ENCODE measurements around the gene QSOX2.

Gene QSOX2

DNA sequence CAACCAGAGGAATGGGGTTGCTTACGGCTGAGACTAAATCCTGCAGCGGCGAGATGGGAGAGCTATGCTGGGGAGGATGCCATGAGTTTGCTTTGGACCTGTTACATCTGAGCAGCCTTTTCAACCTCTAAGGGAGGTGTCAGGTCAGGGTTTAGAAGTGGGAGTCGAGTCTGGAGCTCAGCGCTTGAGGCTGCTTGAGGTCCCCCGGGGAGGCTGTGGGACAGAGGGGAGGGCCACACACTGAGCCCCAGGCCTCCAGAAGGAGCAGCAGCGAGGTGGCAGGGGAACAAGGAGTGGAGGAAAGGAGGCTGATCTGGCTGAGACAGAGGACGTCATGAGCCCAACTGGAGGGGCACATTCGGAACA lies 1.9 kb upstream of the QSOX2 start:
- H3K4me3 Mint-ChIP-seq = peak overlapping the region in 1 of 2 donors; percentile 14
- H3K9me3 Mint-ChIP-seq = no peaks in the 10 kb centered on the region
- H3K4me1 Mint-ChIP-seq (ENCODE audit: low read depth in 2 of 2) = peaks cover 24 to 25% of the 10 kb centered on the region in 2 donors
- ATAC-seq (replicated peaks) (no peak), DNase-seq (no peak)
- H3K27ac Mint-ChIP-seq = no peak overlapping the region
- peaks cover 7% of the 10 kb centered on the region for H3K36me3 Mint-ChIP-seq (ENCODE audit: insufficient read depth)
- H3K27me3 Mint-ChIP-seq = no peaks in the 10 kb centered on the region

DNA sequence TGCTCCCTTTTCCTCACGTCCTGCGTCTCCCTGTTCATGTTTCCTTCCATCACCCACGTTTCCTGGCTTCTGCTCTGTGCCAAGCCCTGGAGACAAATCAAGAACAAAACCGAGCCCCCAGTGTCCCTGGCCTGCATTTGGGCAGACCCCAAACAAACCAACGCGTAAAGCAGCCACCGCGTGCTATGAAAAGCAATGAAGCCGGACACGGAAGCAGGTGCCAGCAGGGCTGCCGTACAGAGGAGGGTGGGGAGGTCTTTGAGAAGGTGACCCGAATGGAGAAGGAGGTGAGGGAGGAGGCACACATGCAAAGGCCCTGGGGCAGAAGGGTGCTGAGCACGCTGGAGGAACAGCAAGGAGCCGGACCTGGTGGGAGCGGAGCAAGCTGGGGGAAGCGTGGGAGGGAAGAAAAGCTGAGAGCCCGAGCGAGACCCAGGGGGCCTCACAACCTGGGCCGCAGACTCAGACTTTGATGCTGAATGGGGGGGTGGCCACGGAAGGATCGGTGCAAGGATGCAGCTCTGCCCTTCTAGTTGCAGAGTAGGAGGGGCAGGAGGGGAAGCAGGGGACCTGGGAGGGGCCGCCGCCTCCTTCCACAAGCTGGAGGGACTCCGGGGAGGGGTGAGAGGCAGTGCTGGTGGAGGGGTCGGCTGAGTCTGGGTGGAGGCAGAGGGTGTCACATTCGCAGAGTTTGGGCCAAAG lies 1.4 kb upstream of the QSOX2 start:
- Mint-ChIP-seq H3K9me3 (no peaks in the 10 kb centered on the region), H3K4me3 (peak overlapping the region in 1 of 2 donors; percentile 21), H3K4me1 (ENCODE audit: low read depth in 2 of 2) (peaks cover 24 to 29% of the 10 kb centered on the region in 2 donors), H3K27me3 (no peaks in the 10 kb centered on the region), H3K27ac (peak overlapping the region in 1 of 2 donors; percentile 22), H3K36me3 (ENCODE audit: insufficient read depth) (peaks cover 7% of the 10 kb centered on the region)
- no peak for DNase-seq
- no peak for ATAC-seq (replicated peaks)

DNA sequence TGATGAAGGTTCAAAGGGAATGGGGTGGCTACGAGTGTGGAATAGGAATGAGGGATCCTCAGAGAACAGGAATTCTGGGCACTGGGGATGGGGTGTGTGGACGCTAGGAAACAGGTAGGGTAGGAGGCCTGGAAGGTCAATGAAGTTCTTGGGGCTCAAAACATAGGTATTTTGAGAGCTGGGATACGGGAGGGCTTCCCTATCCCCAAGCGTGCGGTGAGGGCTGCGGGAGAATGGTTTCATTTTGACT lies 718 bp downstream of the QSOX2 start:
- DNase-seq (no peak), ATAC-seq (replicated peaks) (no peak)
- H3K4me1 Mint-ChIP-seq (ENCODE audit: low read depth in 2 of 2) = peaks cover 24 to 34% of the 10 kb centered on the region in 2 donors
- H3K36me3 Mint-ChIP-seq (ENCODE audit: insufficient read depth) = peaks cover 7% of the 10 kb centered on the region
- no peaks in the 10 kb centered on the region for H3K9me3 Mint-ChIP-seq
- peak overlapping the region; percentile 78 to 81 for H3K27ac Mint-ChIP-seq
- peak overlapping the region; percentile 93 to 98 for H3K4me3 Mint-ChIP-seq
- no peaks in the 10 kb centered on the region for H3K27me3 Mint-ChIP-seq

DNA sequence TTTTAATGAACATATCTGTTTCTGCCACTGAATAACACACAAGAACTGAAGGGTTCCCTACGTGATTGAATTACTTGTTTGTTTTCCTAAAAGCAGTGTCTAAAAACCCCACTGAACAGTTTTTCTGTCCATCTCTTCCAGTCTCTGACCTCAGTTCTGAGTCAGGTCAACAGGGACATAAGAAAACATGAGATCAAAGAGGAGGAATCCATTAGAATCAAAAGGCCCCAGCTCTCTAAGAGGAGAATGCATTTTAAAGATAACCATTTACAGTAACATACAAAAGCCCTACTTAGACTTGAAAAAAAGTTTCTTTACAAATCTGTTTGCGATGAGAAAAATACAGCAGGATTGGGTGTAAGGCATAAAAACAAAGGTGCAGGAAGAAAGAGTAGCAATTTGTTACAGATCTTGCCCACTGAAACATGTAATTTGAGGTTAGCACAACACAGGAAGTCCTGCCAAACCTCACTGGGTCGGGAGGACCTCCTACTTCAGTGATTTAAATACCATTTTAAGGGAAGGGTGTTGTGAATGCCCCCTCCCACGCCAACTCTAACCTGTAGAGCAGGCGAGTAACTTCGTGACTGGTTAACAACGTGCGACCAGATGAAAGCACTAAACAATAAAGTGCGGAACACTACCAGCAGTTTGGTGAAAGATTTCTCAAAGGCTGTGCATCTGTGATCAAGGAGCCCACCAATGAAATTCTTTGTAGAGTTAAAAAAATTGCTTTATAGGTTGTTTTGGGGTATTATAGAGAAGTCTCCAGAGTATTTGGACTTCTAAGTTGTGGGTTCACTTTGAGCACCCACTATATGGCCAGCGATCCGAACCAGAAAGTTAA lies 1.3 kb downstream of the QSOX2 start:
- no peaks in the 10 kb centered on the region for H3K27me3 Mint-ChIP-seq
- no peak for DNase-seq
- peak overlapping the region; percentile 93 to 98 for H3K4me3 Mint-ChIP-seq
- peaks cover 7% of the 10 kb centered on the region for H3K36me3 Mint-ChIP-seq (ENCODE audit: insufficient read depth)
- ATAC-seq (replicated peaks) = peak; percentile 22
- H3K27ac Mint-ChIP-seq = peak overlapping the region; percentile 78 to 81
- peaks cover 26 to 38% of the 10 kb centered on the region in 2 donors for H3K4me1 Mint-ChIP-seq (ENCODE audit: low read depth in 2 of 2)
- no peaks in the 10 kb centered on the region for H3K9me3 Mint-ChIP-seq

DNA sequence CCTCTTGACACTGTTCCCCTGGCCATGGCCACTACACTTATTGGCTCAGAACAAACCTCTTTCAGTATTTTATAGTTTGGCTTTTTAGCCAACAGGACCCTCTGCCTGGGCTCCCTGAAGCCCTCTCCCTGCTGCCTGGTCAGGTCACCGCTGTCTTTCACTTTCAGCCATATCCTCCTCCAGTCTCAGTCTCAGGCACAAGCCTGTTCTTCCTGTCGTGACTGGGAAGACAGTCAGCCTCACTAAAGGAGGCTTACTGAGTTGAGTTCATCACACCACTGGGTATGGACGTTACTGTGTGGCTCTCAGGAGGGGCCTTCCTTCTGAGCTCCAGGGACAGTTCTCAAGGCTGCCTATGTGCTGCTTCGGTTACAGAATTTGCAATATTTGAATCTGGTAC lies 2.0 kb downstream of the QSOX2 start:
- Mint-ChIP-seq H3K9me3 (no peaks in the 10 kb centered on the region), H3K27ac (peak overlapping the region; percentile 78 to 81), H3K27me3 (no peaks in the 10 kb centered on the region), H3K4me1 (ENCODE audit: low read depth in 2 of 2) (peaks cover 29 to 40% of the 10 kb centered on the region in 2 donors), H3K36me3 (ENCODE audit: insufficient read depth) (peaks cover 7% of the 10 kb centered on the region), H3K4me3 (peak overlapping the region; percentile 93 to 98)
- no peak for DNase-seq
- ATAC-seq (replicated peaks) = no peak

DNA sequence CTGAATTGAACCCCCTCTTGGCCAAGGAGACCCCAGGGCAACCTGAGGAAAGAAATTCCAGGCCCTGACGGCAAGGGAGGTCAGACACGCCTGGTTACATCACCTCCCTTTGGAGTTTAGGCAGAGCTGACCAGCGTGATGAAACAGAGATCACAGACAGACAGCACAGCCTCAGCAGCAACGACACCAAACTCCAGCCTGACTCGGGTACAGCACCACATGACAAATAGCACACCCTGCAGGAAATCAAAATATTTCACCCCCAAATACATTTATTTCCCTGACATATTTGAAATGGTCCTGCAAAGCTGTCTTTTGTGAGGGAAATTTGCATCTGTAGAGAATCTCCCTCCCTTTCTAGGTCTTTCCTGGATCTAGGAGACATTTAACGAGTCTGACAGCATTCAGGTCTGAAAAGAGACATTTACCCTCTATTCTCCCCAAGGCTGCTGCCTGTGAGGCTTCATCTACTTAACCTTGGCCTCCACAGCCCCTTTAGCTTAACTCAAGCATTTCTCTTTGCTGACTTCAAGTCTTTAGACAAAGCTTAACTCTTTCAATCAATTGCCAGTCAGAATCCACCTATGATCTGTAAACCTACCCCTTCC lies 2.6 kb downstream of the QSOX2 start:
- H3K4me1 Mint-ChIP-seq (ENCODE audit: low read depth in 2 of 2) = peaks cover 29 to 43% of the 10 kb centered on the region in 2 donors
- peak overlapping the region in 1 of 2 donors; percentile 17 for H3K4me3 Mint-ChIP-seq
- peaks cover 7% of the 10 kb centered on the region for H3K36me3 Mint-ChIP-seq (ENCODE audit: insufficient read depth)
- no peaks in the 10 kb centered on the region for H3K27me3 Mint-ChIP-seq
- H3K9me3 Mint-ChIP-seq = no peaks in the 10 kb centered on the region
- H3K27ac Mint-ChIP-seq = no peak overlapping the region
- ATAC-seq (replicated peaks) (no peak), DNase-seq (no peak)

DNA sequence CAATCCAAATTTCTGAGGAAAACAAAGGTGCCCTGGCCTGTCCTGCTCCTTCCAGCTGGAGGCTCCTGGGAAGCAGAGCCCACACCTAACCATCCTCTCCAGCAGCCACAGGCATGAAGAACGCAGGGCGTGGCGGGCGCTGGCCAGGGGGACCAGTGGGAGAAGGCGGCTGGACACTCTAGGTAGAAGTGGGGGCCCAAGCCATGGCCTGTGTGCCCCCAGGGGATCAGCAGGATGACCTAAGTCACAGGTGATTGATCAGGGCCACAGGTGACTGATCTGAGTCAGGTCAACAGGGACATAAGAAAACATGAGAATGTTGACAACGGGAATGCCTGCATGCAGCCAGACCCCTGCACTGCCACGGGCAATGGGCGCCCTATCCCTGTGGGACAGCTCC lies 3.4 kb downstream of the QSOX2 start:
- H3K9me3 Mint-ChIP-seq = no peaks in the 10 kb centered on the region
- ATAC-seq (replicated peaks) (no peak), DNase-seq (no peak)
- no peak overlapping the region for H3K27ac Mint-ChIP-seq
- H3K4me3 Mint-ChIP-seq = no peak overlapping the region
- H3K27me3 Mint-ChIP-seq = no peaks in the 10 kb centered on the region
- H3K36me3 Mint-ChIP-seq (ENCODE audit: insufficient read depth) = peaks cover 3% of the 10 kb centered on the region
- H3K4me1 Mint-ChIP-seq (ENCODE audit: low read depth in 2 of 2) = peaks cover 29 to 46% of the 10 kb centered on the region in 2 donors

DNA sequence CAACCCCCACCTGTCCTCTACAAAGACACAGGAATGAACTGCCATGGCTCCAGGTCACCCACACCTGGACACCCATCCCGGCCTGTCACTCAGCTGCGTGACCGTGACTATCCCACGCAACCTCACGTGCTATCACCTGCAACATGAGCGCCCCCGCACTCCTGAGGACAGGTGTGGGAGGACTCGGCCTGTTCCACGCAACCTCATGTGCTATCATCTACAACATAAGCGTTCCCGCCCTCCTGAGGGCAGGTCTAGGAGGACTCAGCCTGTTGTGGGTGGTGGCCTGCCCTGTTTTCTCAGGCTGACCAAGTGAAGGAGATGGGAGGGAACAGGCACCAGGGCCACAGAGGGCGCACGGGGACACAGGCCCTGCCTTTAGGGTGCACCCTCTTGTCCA lies 4.1 kb downstream of the QSOX2 start:
- peaks cover 3% of the 10 kb centered on the region for H3K36me3 Mint-ChIP-seq (ENCODE audit: insufficient read depth)
- H3K27ac Mint-ChIP-seq = no peak overlapping the region
- H3K4me3 Mint-ChIP-seq = no peak overlapping the region
- peaks cover 29 to 46% of the 10 kb centered on the region in 2 donors for H3K4me1 Mint-ChIP-seq (ENCODE audit: low read depth in 2 of 2)
- no peak for ATAC-seq (replicated peaks)
- no peak for DNase-seq
- no peaks in the 10 kb centered on the region for H3K27me3 Mint-ChIP-seq
- H3K9me3 Mint-ChIP-seq = no peaks in the 10 kb centered on the region

DNA sequence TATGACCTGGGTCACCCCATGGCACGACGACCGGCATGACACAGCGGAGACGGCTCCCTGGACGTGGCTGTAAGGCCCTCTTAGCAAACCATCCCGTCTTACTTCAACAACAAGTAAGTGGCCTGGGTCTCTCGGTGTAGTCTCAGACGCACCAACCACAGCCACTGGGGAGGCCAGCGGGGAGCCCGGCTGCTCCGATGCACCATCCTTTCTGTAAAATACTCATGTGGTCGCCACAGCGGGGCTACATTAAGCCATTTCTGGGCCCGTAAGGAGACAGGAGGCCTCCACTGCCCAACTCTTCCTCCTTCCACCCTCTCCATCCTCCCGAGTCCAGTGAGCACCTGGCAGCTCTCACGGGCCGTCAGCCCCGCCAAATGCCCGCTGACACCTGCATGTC lies 4.7 kb downstream of the QSOX2 start:
- ATAC-seq (replicated peaks) (no peak), DNase-seq (no peak)
- Mint-ChIP-seq H3K4me3 (no peak overlapping the region), H3K9me3 (no peaks in the 10 kb centered on the region), H3K36me3 (ENCODE audit: insufficient read depth) (peaks cover 3% of the 10 kb centered on the region), H3K27ac (peak overlapping the region in 1 of 2 donors; percentile 44), H3K4me1 (ENCODE audit: low read depth in 2 of 2) (peaks cover 29 to 46% of the 10 kb centered on the region in 2 donors), H3K27me3 (no peaks in the 10 kb centered on the region)

DNA sequence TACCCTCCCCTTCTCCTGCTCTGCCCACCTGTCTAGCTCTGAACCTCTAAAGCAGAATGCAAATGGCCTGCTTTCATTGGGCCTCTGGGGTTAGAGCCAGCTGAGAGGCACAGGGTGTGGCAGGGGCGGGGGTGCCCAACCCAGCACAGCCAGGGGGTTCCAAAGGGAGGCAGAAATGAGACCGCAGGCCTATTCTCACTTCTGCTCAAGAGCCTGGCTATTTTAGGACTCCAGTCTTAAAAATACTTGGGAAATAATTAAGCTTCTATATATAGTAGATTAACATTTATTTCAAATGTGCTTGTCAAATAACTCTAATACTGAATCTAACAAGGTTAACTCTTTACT lies 5.7 kb downstream of the QSOX2 start:
- peaks cover 27 to 46% of the 10 kb centered on the region in 2 donors for H3K4me1 Mint-ChIP-seq (ENCODE audit: low read depth in 2 of 2)
- peaks cover 4% of the 10 kb centered on the region for H3K36me3 Mint-ChIP-seq (ENCODE audit: insufficient read depth)
- DNase-seq = no peak
- no peak overlapping the region for H3K27ac Mint-ChIP-seq
- H3K27me3 Mint-ChIP-seq = no peaks in the 10 kb centered on the region
- H3K9me3 Mint-ChIP-seq = no peaks in the 10 kb centered on the region
- ATAC-seq (replicated peaks) = peak; percentile 30
- H3K4me3 Mint-ChIP-seq = no peak overlapping the region

DNA sequence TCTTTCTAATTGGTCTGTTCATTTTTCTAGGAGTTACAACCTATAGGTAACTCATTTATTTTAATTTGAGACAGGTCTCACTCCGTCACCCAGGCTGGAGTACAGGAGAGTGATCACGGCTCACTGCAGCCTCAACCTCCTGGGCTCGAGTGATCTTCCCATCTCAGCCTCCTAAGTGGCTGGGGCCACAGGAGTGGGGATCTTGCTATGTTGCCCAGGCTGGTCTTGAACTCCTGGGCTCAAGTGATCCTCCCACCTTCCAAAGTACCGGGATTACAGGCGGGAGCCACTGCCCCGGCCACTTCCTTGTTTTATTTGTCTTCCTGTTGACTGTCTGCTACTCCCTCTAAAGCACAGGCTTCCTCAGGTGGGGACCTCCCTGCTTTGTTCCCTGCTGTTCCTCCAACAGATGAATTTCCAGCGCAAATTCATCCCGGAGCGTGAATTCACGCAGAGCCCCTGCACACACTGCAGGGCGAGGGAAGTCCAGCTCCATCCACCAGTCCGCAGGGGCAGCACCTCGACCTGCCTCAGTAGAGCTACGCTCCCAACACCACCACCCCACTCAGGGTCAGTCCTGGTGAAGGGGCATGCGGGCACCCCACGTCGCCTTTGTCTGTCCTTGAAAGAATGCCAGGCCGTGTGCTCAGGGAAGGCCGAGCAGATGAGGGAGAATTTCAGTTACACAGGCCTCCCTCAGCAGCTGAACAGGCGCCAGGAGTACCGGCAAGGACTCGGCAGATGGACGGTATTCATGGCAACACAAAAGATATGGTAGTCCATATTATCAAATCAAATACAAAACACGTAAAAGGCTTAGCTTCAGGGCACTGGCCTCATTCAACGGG lies 6.3 kb downstream of the QSOX2 start:
- peaks cover 21 to 44% of the 10 kb centered on the region in 2 donors for H3K4me1 Mint-ChIP-seq (ENCODE audit: low read depth in 2 of 2)
- ATAC-seq (replicated peaks) = no peak
- no peak overlapping the region for H3K4me3 Mint-ChIP-seq
- DNase-seq = no peak
- H3K36me3 Mint-ChIP-seq (ENCODE audit: insufficient read depth) = peaks cover 3% of the 10 kb centered on the region
- no peaks in the 10 kb centered on the region for H3K27me3 Mint-ChIP-seq
- H3K9me3 Mint-ChIP-seq = no peaks in the 10 kb centered on the region
- H3K27ac Mint-ChIP-seq = peak overlapping the region in 1 of 2 donors; percentile 72

DNA sequence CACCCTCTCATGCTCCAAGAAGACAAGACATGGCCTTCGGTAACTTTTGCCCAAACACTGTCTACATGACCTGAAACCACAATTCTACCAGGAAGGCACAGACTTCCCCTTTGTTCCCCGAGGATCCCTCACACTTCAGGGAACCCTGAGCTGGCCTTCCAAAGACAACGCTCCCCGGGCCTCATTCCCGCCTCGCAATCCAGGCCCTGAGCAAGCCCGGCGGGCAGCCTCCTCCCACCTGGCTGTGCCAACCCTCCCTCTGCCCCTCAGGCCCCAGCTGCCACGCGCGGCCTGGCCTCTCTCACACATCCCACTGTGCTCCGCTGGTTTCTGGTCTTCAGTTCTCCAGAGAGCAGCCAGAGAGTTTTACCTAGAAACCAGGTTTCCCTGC lies 7.3 kb downstream of the QSOX2 start:
- Mint-ChIP-seq H3K36me3 (ENCODE audit: insufficient read depth) (peaks cover 3% of the 10 kb centered on the region), H3K9me3 (no peaks in the 10 kb centered on the region), H3K27ac (peak overlapping the region in 1 of 2 donors; percentile 72), H3K4me1 (ENCODE audit: low read depth in 2 of 2) (peaks cover 19 to 38% of the 10 kb centered on the region in 2 donors), H3K4me3 (no peak overlapping the region), H3K27me3 (no peaks in the 10 kb centered on the region)
- ATAC-seq (replicated peaks) = no peak
- DNase-seq = no peak
